ENCODE measurements around the gene KRTAP4-2.
"Not testable (repeated sequence)": the region's sequence is repeated elsewhere in the genome, so short reads cannot be mapped to it uniquely, and the experiment has no call there.

KRTAP4-2 gene

DNA sequence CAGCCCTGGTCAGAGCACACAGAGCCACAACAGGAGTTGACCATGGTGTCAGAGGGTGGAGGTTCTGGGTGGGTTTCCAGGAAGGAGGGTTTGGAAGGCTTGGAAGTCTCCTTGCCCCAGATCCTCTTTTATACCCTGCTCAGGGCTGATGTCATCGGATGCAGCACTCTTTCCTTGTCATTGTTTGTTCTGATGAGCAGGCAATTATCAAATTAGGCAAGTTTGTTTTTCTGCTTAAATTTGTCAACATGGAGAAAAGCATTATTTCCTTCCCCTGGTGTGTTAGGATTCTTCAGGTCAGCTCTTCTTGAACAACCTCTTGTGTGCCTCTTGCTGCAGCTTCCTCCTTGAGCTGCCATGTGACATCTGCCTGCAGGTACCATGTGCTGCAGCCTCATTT is 17.4 kb downstream of the KRTAP4-2 start, which contains the start of gene KRTAP4-4:
Gene KRTAP4-4, minus strand, starts transcription at position 101 of the 400 bp plus-strand sequence. Its CDS starts 57 bp downstream, at position 44.
- DNase-seq: no peak

DNA sequence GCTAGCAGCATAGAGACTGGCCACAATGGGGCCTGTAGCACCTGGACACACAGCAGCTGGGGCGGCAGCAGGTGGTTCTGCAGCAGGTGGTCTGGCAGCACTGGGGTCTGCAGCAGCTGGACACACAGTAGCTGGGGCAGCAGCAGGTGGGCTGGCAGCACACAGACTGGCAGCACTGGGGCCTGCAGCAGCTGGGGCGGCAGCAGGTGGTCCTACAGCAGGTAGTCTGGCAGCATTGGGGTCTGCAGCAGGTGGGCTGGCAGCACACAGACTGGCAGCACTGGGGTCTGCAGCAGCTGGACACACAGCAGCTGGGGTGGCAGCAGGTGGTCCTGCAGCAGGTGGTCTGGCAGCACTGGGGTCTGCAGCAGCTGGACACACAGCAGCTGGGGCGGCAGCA is 17.8 kb downstream of the KRTAP4-2 start:
- DNase-seq: not testable (repeated sequence)

DNA sequence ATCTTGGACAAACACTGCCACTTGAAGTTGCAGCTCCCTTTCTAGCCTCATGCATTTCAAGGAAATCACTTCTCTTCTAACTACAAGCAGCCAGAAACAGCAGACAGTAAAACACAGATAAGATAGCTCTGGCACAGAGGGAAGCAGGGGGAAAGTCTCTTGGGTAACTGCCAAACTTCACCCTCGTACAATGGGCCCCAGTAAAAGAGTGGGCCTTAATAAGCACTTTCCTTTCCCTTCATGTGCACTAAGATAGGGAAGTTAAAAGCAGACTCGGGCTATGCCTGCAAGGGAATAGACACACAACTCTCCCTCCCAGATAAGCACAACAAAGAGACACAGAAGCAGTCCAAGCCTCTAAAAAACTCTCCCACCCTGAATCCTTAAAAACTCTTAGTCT is 24.2 kb downstream of the KRTAP4-2 start:
- DNase-seq: no peak

GRCh38 chr17:41151525-41151924 is 26.5 kb downstream of the KRTAP4-2 start:
- no peak for DNase-seq

DNA sequence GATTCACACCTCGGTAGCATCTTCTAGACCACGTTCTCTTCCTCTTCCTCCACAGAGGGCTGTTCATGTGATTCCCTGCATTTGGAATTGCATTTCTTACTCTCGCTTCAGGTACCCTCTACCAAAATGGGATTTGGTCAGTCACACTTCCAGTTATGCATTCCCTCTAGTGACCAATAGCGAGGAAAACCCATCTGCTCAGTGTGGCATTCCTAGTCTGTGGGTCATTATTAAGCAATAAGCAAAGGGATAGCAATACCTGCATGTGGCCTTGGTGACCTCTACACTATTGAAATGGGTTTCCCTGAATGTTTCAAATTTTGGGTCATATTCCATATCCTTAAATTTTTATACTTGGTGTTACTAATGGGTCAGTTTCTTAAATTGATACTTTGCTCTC is 28.0 kb downstream of the KRTAP4-2 start:
- no peak for DNase-seq

- no peak for DNase-seq
These were observed 28.4 kb downstream of the KRTAP4-2 start, which contains the start of gene KRTAP4-5 for GRCh38 chr17:41149652-41149985. TSS of gene KRTAP4-5 (minus strand) at chr17:41149825. CDS start at chr17:41149767, 58 bp downstream.

GRCh38 chr17:41148971-41149651 is 28.9 kb downstream of the KRTAP4-2 start:
- DNase-seq: not testable (repeated sequence)

DNA sequence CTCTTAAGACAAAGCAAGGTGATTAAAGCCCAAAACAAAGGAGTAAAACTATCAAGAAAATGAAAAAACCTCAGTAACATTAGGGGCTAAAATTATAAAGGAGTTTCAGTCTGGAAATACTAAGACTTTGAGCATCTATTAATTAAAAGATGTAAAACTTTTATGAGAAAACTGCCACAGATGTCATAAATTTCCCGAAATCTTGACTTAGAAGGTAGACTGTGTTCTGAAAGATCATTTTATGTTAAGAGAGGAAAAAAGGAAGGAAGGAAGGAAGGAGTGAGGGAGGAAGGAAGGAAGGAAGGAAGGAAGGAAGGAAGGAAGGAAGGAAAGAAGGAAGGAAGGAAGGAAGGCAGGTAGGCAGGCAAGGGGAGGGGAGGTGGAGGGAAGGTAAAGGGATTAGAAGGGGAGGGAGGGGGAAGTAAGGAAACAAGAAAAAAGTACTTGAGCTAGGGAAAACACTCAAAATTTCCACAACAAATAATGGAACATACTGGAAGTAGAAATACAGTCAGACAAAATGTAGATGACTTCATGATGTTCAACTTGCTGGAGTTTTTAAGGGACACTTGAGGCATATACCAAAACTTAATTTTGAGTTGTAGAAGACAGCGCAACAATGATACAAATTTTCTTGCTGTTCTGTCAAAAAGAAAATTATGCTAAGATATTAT is 30.4 kb downstream of the KRTAP4-2 start:
- no peak for DNase-seq

- DNase-seq: no peak
These were observed 32.8 kb downstream of the KRTAP4-2 start for GRCh38 chr17:41145261-41145660.

DNA sequence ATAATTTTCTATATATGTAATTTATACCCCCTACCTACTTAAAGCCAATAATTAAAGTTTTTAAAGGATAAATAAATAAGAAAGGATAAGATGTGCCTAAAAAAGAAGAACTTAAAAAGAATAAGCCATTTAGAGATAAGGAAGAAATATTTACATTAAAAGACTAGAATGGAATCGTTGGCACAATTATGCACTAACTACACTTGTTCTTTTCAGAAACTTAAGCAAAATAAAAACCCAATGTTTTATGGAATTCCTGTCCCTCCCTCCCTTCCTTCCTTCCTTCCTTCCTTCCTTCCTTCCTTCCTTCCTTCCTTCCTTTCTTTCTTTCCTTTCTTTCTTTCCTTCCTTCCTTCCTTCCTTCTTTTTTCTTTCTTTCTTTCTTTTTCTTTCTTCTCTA is 33.2 kb downstream of the KRTAP4-2 start:
- no peak for DNase-seq

DNA sequence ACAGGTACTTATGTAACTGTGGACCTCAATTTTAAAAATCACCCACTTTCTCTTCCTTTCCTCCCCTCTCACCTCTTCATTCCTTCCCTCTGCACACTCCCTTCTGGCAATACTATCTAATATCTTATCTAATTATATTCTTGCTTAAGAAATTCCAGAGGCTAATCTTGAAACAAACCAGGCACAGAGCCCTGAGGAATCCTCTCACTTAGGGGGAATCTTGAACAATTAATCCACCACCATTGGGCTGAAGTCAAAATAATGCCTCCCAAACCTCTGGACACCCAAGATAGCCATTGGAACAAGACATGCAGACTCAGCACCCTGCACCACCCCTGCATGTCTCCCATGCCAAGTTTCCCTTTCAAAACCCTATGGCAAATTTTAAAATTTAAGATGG is 36.7 kb downstream of the KRTAP4-2 start:
- DNase-seq: no peak

- DNase-seq: no peak
These were observed 37.5 kb downstream of the KRTAP4-2 start, which contains the start of gene KRTAP4-6 for GRCh38 chr17:41140360-41141131. TSS of gene KRTAP4-6 (minus strand) at chr17:41140544. CDS start at chr17:41140487, 57 bp downstream.

GRCh38 chr17:41139865-41140264 is 38.2 kb downstream of the KRTAP4-2 start:
- DNase-seq: not testable (repeated sequence)

- DNase-seq: no peak
These were observed 43.9 kb downstream of the KRTAP4-2 start for GRCh38 chr17:41133880-41134735.

- DNase-seq: no peak
These were observed 46.0 kb downstream of the KRTAP4-2 start for GRCh38 chr17:41131979-41132378.
